ENCODE results near the gene OR4S1. TPM values are rescaled to one million over a fixed set of nuclear protein-coding genes. Genes with fewer than 3 reads are reported as not detected.

Gene OR4S1
- not detected in 2 replicates for total RNA-seq
- long read RNA-seq, result 0 reads

DNA sequence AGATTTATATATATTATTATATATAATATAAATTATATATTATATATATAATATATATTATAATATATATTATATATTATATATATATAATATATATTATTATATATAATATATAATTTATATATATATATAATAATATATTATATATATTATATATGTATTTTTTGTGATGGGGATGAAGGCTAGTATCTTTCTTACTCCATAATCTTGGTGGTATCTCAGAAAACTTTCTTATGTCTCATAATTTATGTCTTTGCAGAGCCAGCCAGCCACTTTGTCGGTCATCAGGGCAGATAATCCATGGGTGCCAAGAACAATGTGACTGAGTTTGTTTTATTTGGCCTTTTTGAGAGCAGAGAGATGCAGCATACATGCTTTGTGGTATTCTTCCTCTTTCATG lies at the start of gene OR4S1:
Gene OR4S1, plus strand, starts transcription at position 301 of the 400 bp plus-strand sequence. Its CDS starts 0 bp downstream, at position 301.
- H3K36me3 Mint-ChIP-seq (ENCODE audit: insufficient read depth), result no peaks in the 10 kb centered on the region
- no peaks in the 10 kb centered on the region for H3K4me1 Mint-ChIP-seq (ENCODE audit: low read depth)
- DNase-seq (ENCODE audit: low spot score, unreplicated experiment), result no peak
- TF ChIP-seq, protein P1, sequence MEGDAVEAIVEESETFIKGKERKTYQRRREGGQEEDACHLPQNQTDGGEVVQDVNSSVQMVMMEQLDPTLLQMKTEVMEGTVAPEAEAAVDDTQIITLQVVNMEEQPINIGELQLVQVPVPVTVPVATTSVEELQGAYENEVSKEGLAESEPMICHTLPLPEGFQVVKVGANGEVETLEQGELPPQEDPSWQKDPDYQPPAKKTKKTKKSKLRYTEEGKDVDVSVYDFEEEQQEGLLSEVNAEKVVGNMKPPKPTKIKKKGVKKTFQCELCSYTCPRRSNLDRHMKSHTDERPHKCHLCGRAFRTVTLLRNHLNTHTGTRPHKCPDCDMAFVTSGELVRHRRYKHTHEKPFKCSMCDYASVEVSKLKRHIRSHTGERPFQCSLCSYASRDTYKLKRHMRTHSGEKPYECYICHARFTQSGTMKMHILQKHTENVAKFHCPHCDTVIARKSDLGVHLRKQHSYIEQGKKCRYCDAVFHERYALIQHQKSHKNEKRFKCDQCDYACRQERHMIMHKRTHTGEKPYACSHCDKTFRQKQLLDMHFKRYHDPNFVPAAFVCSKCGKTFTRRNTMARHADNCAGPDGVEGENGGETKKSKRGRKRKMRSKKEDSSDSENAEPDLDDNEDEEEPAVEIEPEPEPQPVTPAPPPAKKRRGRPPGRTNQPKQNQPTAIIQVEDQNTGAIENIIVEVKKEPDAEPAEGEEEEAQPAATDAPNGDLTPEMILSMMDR (IDR thresholded peaks at IDR 0.05; ENCODE audit: unreplicated experiment), result no peak
- H3K9me3 Mint-ChIP-seq (ENCODE audit: low read depth), result peaks cover 33% of the 10 kb centered on the region
- no peaks in the 10 kb centered on the region for H3K27me3 Mint-ChIP-seq
- no peak within 1 kb of the TSS for H3K27ac Mint-ChIP-seq
- no peak within 1 kb of the TSS for H3K4me3 Mint-ChIP-seq (ENCODE audit: low read depth)

DNA sequence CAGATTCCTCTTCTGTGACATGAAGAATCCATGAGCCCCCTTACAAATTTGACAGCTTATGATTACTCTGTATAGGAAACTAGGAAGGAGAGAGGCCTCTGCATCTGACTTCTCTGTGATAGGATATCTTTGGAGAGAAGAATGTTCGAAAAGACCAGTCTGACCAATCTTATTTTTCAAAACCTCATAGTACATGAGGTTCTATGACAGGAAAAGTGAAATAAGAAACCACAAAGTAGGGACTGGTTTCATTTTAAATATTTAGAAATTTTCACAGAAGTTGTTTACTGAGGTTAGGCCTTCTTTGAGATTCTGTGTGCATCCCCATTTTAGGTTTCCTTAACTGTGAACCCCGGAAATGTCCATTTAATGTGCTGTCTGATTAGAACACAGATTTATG lies 44.4 kb upstream of the OR4S1 start:
- Mint-ChIP-seq H3K4me1 (ENCODE audit: low read depth) (no peaks in the 10 kb centered on the region), H3K36me3 (ENCODE audit: insufficient read depth) (no peaks in the 10 kb centered on the region), H3K27ac (no peak overlapping the region), H3K4me3 (ENCODE audit: low read depth) (no peak overlapping the region), H3K9me3 (ENCODE audit: low read depth) (peaks cover 20% of the 10 kb centered on the region), H3K27me3 (no peaks in the 10 kb centered on the region)
- TF ChIP-seq, protein P1 (IDR thresholded peaks at IDR 0.05; ENCODE audit: unreplicated experiment), result no peak
- no peak for DNase-seq (ENCODE audit: low spot score, unreplicated experiment)

GRCh38 chr11:48263423-48263911 lies 42.6 kb upstream of the OR4S1 start, which contains the start of gene OR4X1:
TSS of gene OR4X1 (plus strand) at chr11:48263861. CDS start at chr11:48263861, 0 bp downstream.
- DNase-seq (ENCODE audit: low spot score, unreplicated experiment), result no peak
- Mint-ChIP-seq H3K4me3 (ENCODE audit: low read depth) (no peak within 1 kb of the TSS), H3K4me1 (ENCODE audit: low read depth) (no peaks in the 10 kb centered on the region), H3K36me3 (ENCODE audit: insufficient read depth) (no peaks in the 10 kb centered on the region), H3K9me3 (ENCODE audit: low read depth) (peaks cover 14% of the 10 kb centered on the region), H3K27ac (no peak within 1 kb of the TSS), H3K27me3 (no peaks in the 10 kb centered on the region)
- TF ChIP-seq, protein P1 (IDR thresholded peaks at IDR 0.05; ENCODE audit: unreplicated experiment), result no peak

- no peaks in the 10 kb centered on the region for H3K4me1 Mint-ChIP-seq (ENCODE audit: low read depth)
- no peak overlapping the region for H3K27ac Mint-ChIP-seq
- H3K36me3 Mint-ChIP-seq (ENCODE audit: insufficient read depth), result no peaks in the 10 kb centered on the region
- no peak for DNase-seq (ENCODE audit: low spot score, unreplicated experiment)
- peaks cover 11% of the 10 kb centered on the region for H3K9me3 Mint-ChIP-seq (ENCODE audit: low read depth)
- TF ChIP-seq, protein P1 (IDR thresholded peaks at IDR 0.05; ENCODE audit: unreplicated experiment), result no peak
- H3K4me3 Mint-ChIP-seq (ENCODE audit: low read depth), result no peak overlapping the region
- no peaks in the 10 kb centered on the region for H3K27me3 Mint-ChIP-seq
Measured at GRCh38 chr11:48270621-48271020, 35.4 kb upstream of the OR4S1 start.

DNA sequence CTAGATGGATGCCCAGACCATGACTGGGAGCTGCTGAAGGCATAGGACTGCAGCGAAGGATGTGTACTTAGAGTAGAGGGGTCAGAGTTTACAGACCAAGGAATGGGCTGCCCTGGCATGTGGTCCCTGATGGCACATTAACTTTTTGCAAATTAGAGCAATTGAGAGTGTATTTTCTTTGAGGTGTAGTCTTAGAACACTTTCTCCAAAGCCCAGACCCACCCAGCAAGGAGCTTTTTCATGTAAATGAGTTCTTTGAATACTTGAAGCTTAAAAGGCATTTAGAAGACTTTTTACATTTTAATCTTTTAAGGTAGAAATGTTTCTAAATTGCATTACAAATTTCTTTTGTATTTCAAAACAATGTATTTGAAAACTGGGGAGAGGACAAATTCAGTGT lies 33.4 kb upstream of the OR4S1 start:
- Mint-ChIP-seq H3K4me1 (ENCODE audit: low read depth) (no peaks in the 10 kb centered on the region), H3K4me3 (ENCODE audit: low read depth) (no peak overlapping the region), H3K36me3 (ENCODE audit: insufficient read depth) (no peaks in the 10 kb centered on the region), H3K27ac (no peak overlapping the region), H3K9me3 (ENCODE audit: low read depth) (peaks cover 17% of the 10 kb centered on the region), H3K27me3 (no peaks in the 10 kb centered on the region)
- TF ChIP-seq, protein P1 (IDR thresholded peaks at IDR 0.05; ENCODE audit: unreplicated experiment), result no peak
- DNase-seq (ENCODE audit: low spot score, unreplicated experiment), result no peak
